ENCODE results near the gene ALCAM. TPM values are rescaled to one million over a fixed set of nuclear protein-coding genes. Genes with fewer than 3 reads are reported as not detected.

ALCAM gene
- total RNA-seq, 3 donors from 2014 or later: 20.3 to 223 (median 118) TPM

DNA sequence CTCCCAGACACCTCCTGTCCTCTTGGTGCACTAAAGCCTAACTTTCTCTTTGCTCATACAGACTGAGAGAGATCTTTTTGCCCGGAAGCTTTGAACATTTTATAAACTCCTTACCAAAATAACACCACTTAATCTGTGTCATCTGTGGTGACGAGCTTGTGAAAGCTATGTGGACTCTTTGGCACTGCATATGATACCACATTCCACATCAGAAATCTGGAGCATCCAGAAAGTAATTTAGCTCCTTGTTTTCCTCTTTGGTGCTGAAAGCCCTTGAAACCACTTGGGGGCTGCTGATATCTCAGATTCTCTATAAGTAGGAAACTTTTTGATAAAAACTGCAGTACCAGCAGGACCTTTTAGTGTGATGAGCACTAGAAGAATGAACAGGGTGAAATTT, 128.3 kb downstream of the ALCAM start:
- Histone ChIP-seq H3K36me3 (no peaks in the 10 kb centered on the region), H3K27me3 (no peaks in the 10 kb centered on the region), H3K9me3 (peaks cover 6 to 8% of the 10 kb centered on the region in 2 donors), H3K4me1 (no peaks in the 10 kb centered on the region), H3K4me3 (no peak overlapping the region), H3K27ac (no peak overlapping the region)
- no peak for DNase-seq (ENCODE audit: low spot score in 2 of 2)
- intact Hi-C loops (cut with DNase I; ENCODE audit: low total_unique reads): no loop called here
- TF ChIP-seq POLR2AphosphoS5 (IDR thresholded peaks at IDR 0.05) (no peak), POLR2A (IDR thresholded peaks at IDR 0.05) (no peak)
- TF ChIP-seq, protein P1, sequence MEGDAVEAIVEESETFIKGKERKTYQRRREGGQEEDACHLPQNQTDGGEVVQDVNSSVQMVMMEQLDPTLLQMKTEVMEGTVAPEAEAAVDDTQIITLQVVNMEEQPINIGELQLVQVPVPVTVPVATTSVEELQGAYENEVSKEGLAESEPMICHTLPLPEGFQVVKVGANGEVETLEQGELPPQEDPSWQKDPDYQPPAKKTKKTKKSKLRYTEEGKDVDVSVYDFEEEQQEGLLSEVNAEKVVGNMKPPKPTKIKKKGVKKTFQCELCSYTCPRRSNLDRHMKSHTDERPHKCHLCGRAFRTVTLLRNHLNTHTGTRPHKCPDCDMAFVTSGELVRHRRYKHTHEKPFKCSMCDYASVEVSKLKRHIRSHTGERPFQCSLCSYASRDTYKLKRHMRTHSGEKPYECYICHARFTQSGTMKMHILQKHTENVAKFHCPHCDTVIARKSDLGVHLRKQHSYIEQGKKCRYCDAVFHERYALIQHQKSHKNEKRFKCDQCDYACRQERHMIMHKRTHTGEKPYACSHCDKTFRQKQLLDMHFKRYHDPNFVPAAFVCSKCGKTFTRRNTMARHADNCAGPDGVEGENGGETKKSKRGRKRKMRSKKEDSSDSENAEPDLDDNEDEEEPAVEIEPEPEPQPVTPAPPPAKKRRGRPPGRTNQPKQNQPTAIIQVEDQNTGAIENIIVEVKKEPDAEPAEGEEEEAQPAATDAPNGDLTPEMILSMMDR (IDR thresholded peaks at IDR 0.05): no peak

- Histone ChIP-seq H3K27ac (no peak overlapping the region), H3K4me3 (no peak overlapping the region), H3K27me3 (no peaks in the 10 kb centered on the region), H3K4me1 (no peaks in the 10 kb centered on the region), H3K9me3 (no peaks in the 10 kb centered on the region), H3K36me3 (no peaks in the 10 kb centered on the region)
- TF ChIP-seq POLR2AphosphoS5 (IDR thresholded peaks at IDR 0.05): no peak
- no peak for DNase-seq (ENCODE audit: low spot score in 2 of 2)
- intact Hi-C loops (cut with DNase I; ENCODE audit: low total_unique reads): no loop called here
These were observed 129.6 kb downstream of the ALCAM start for GRCh38 chr3:105496343-105496742.

DNA sequence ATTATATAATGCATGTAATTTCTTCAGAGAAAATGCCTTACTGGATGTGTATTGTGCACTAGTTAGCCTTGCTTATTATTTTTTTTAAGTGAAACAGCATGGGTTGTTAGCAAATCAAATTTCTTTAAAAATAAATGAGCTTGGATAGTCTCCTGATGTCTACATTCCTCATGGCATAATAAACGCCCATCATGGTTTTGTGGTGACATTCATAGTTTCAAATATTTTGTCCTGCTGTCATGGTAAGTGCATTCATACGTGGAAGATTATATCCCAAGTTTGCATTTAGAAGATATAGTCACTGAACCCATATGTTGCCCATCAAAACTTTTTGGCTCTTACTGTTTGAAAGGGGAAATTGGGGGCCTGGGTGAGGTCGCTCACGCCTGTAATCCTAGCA, 130.7 kb downstream of the ALCAM start:
- intact Hi-C loops (cut with DNase I; ENCODE audit: low total_unique reads): no loop called here
- Histone ChIP-seq H3K9me3 (no peaks in the 10 kb centered on the region), H3K27me3 (no peaks in the 10 kb centered on the region), H3K4me1 (no peaks in the 10 kb centered on the region), H3K27ac (no peak overlapping the region), H3K4me3 (no peak overlapping the region), H3K36me3 (no peaks in the 10 kb centered on the region)
- TF ChIP-seq, protein P1 (IDR thresholded peaks at IDR 0.05): no peak
- no peak for TF ChIP-seq POLR2AphosphoS5 (IDR thresholded peaks at IDR 0.05)
- TF ChIP-seq POLR2A (IDR thresholded peaks at IDR 0.05): no peak
- no peak for DNase-seq (ENCODE audit: low spot score in 2 of 2)

- Histone ChIP-seq H3K27me3 (no peaks in the 10 kb centered on the region), H3K4me3 (no peak overlapping the region), H3K4me1 (no peaks in the 10 kb centered on the region), H3K27ac (no peak overlapping the region), H3K36me3 (no peaks in the 10 kb centered on the region), H3K9me3 (no peaks in the 10 kb centered on the region)
- intact Hi-C loops (cut with DNase I; ENCODE audit: low total_unique reads): no loop called here
- TF ChIP-seq POLR2A (IDR thresholded peaks at IDR 0.05) (no peak), POLR2AphosphoS5 (IDR thresholded peaks at IDR 0.05) (no peak)
- TF ChIP-seq, protein P1 (IDR thresholded peaks at IDR 0.05): no peak
- DNase-seq (ENCODE audit: low spot score in 2 of 2): no peak
These were observed 133.3 kb downstream of the ALCAM start for GRCh38 chr3:105499961-105500360.

DNA sequence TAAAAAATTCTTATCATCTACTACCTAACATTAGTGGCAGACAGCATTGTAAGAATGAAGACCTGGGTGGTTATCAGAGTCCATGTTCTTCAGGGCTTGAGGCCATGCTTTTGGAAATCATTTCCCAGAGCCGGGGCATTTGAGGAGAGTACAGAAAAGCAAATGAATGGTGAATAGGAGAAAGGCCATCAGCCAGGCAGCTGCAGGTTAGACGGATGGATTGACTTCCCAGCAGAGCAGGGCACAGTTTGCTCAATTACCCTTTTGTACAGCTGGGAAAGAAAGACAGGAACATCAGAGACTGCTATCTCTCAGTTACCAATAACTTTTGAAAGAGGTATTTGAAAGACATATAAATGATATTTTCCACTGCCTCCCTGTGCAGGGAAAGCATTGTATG, 135.6 kb downstream of the ALCAM start:
- TF ChIP-seq POLR2A (IDR thresholded peaks at IDR 0.05) (no peak), POLR2AphosphoS5 (IDR thresholded peaks at IDR 0.05) (no peak)
- TF ChIP-seq, protein P1 (IDR thresholded peaks at IDR 0.05): no peak
- no peak for DNase-seq (ENCODE audit: low spot score in 2 of 2)
- no peak overlapping the region for H3K27ac ChIP-seq
- intact Hi-C loops (cut with DNase I; ENCODE audit: low total_unique reads): no loop called here
- no peaks in the 10 kb centered on the region for H3K36me3 ChIP-seq
- no peaks in the 10 kb centered on the region for H3K9me3 ChIP-seq
- H3K27me3 ChIP-seq: no peaks in the 10 kb centered on the region
- H3K4me3 ChIP-seq: no peak overlapping the region
- no peaks in the 10 kb centered on the region for H3K4me1 ChIP-seq

- no peaks in the 10 kb centered on the region for H3K27me3 ChIP-seq
- H3K27ac ChIP-seq: no peak overlapping the region
- H3K9me3 ChIP-seq: no peaks in the 10 kb centered on the region
- intact Hi-C loops (cut with DNase I; ENCODE audit: low total_unique reads): no loop called here
- H3K4me3 ChIP-seq: no peak overlapping the region
- DNase-seq (ENCODE audit: low spot score in 2 of 2): no peak
- H3K4me1 ChIP-seq: no peaks in the 10 kb centered on the region
- TF ChIP-seq, protein P1 (IDR thresholded peaks at IDR 0.05): no peak
- TF ChIP-seq POLR2A (IDR thresholded peaks at IDR 0.05) (no peak), POLR2AphosphoS5 (IDR thresholded peaks at IDR 0.05) (no peak)
- no peaks in the 10 kb centered on the region for H3K36me3 ChIP-seq
These were observed 136.5 kb downstream of the ALCAM start for GRCh38 chr3:105503191-105503593.
